ENCODE data around the gene NUMA1. TPM values are rescaled to one million over a fixed set of nuclear protein-coding genes. Genes with fewer than 3 reads are reported as not detected.

The NUMA1 gene
- polyA plus RNA-seq, 1 donor (not counting 4 experiments of a cell fraction or from before 2014, with no cell fraction given): 38.8 TPM

GRCh38 chr11:72007587-72007986, 72.8 kb downstream of the NUMA1 start:
- Histone ChIP-seq H3K36me3 (ENCODE audit: control insufficient read depth in 2 of 2, extremely low read depth in 1 of 2, insufficient read depth in 2 of 2, low read length in 2 of 2) (peaks cover 52 to 56% of the 10 kb centered on the region in 2 experiments), H2AFZ (ENCODE audit: control insufficient read depth, low read length) (no peak overlapping the region), H3K9ac (ENCODE audit: control insufficient read depth, extremely low read depth, insufficient read depth, low read length) (no peak overlapping the region), H4K20me1 (ENCODE audit: control insufficient read depth, extremely low read depth, insufficient read depth, low read length) (no peaks in the 10 kb centered on the region), H3K27ac (ENCODE audit: control insufficient read depth, insufficient read depth, low read length) (no peak overlapping the region), H3K27me3 (ENCODE audit: control insufficient read depth, extremely low read depth, insufficient read depth, low read length) (no peaks in the 10 kb centered on the region), H3K9me3 (ENCODE audit: control insufficient read depth, low read depth, low read length) (no peaks in the 10 kb centered on the region), H3K4me1 (ENCODE audit: control insufficient read depth, extremely low read depth, insufficient read depth, low read length) (no peaks in the 10 kb centered on the region), H3K4me3 (ENCODE audit: control insufficient read depth in 2 of 3, extremely low read depth in 1 of 3, insufficient read depth in 2 of 3, low read depth in 1 of 3, low read length in 3 of 3) (no peak overlapping the region), H3K9me1 (ENCODE audit: control insufficient read depth, extremely low read depth, insufficient read depth, low read length) (no peaks in the 10 kb centered on the region), H3K4me2 (ENCODE audit: control insufficient read depth, extremely low read depth, insufficient read depth, low read depth, low read length) (no peak overlapping the region), H3K79me2 (ENCODE audit: control insufficient read depth, insufficient read depth, low read length) (peaks cover 6% of the 10 kb centered on the region)
- DNase-seq (ENCODE audit: low read depth, low spot score) (no peak), FAIRE-seq (no peak)
- TF ChIP-seq EZH2 (IDR thresholded peaks at IDR 0.05; ENCODE audit: low read length) (no peak), CTCF (optimal IDR thresholded peaks at IDR 0.05 in 1 of 3, IDR thresholded peaks at IDR 0.05 in 1 of 3, conservative IDR thresholded peaks at IDR 0.05 in 1 of 3; ENCODE audit: extremely low read depth in 1 of 3, insufficient read depth in 2 of 3, low read length in 3 of 3) (no peak)
- dilution Hi-C loops (cut with MboI; ENCODE audit: extremely low pct_ligation_motif_present, low sequenced_read_pairs): no loop called here

GRCh38 chr11:72007089-72007476, 73.3 kb downstream of the NUMA1 start:
- Histone ChIP-seq H3K36me3 (ENCODE audit: control insufficient read depth in 2 of 2, extremely low read depth in 1 of 2, insufficient read depth in 2 of 2, low read length in 2 of 2) (peaks cover 47 to 52% of the 10 kb centered on the region in 2 experiments), H3K9ac (ENCODE audit: control insufficient read depth, extremely low read depth, insufficient read depth, low read length) (no peak overlapping the region), H3K4me1 (ENCODE audit: control insufficient read depth, extremely low read depth, insufficient read depth, low read length) (no peaks in the 10 kb centered on the region), H3K9me1 (ENCODE audit: control insufficient read depth, extremely low read depth, insufficient read depth, low read length) (no peaks in the 10 kb centered on the region), H3K27ac (ENCODE audit: control insufficient read depth, insufficient read depth, low read length) (no peak overlapping the region), H3K4me3 (ENCODE audit: control insufficient read depth in 2 of 3, extremely low read depth in 1 of 3, insufficient read depth in 2 of 3, low read depth in 1 of 3, low read length in 3 of 3) (no peak overlapping the region), H3K9me3 (ENCODE audit: control insufficient read depth, low read depth, low read length) (no peaks in the 10 kb centered on the region), H4K20me1 (ENCODE audit: control insufficient read depth, extremely low read depth, insufficient read depth, low read length) (no peaks in the 10 kb centered on the region), H2AFZ (ENCODE audit: control insufficient read depth, low read length) (no peak overlapping the region), H3K79me2 (ENCODE audit: control insufficient read depth, insufficient read depth, low read length) (peaks cover 5% of the 10 kb centered on the region), H3K4me2 (ENCODE audit: control insufficient read depth, extremely low read depth, insufficient read depth, low read depth, low read length) (no peak overlapping the region), H3K27me3 (ENCODE audit: control insufficient read depth, extremely low read depth, insufficient read depth, low read length) (no peaks in the 10 kb centered on the region)
- dilution Hi-C loops (cut with MboI; ENCODE audit: extremely low pct_ligation_motif_present, low sequenced_read_pairs): no loop called here
- DNase-seq (ENCODE audit: low read depth, low spot score) (no peak), FAIRE-seq (no peak)
- no peak for TF ChIP-seq CTCF (optimal IDR thresholded peaks at IDR 0.05 in 1 of 3, IDR thresholded peaks at IDR 0.05 in 1 of 3, conservative IDR thresholded peaks at IDR 0.05 in 1 of 3; ENCODE audit: extremely low read depth in 1 of 3, insufficient read depth in 2 of 3, low read length in 3 of 3)
- no peak for TF ChIP-seq EZH2 (IDR thresholded peaks at IDR 0.05; ENCODE audit: low read length)

Measured in keratinocyte (primary cell).